Endothelial cell of coronary artery (primary cell): ENCODE data around the gene ESYT3. TPM values are rescaled to one million over a fixed set of nuclear protein-coding genes. Genes with fewer than 3 reads are reported as not detected.

Source experiments
- total RNA-seq: library from RNA; depleted of rRNA; stranded (reverse); fragments of >200 nt; gene quantifications from 2 replicates; pipeline ENCODE4 v1.2.3, GENCODE V29; 2014

Gene ESYT3, protein sequence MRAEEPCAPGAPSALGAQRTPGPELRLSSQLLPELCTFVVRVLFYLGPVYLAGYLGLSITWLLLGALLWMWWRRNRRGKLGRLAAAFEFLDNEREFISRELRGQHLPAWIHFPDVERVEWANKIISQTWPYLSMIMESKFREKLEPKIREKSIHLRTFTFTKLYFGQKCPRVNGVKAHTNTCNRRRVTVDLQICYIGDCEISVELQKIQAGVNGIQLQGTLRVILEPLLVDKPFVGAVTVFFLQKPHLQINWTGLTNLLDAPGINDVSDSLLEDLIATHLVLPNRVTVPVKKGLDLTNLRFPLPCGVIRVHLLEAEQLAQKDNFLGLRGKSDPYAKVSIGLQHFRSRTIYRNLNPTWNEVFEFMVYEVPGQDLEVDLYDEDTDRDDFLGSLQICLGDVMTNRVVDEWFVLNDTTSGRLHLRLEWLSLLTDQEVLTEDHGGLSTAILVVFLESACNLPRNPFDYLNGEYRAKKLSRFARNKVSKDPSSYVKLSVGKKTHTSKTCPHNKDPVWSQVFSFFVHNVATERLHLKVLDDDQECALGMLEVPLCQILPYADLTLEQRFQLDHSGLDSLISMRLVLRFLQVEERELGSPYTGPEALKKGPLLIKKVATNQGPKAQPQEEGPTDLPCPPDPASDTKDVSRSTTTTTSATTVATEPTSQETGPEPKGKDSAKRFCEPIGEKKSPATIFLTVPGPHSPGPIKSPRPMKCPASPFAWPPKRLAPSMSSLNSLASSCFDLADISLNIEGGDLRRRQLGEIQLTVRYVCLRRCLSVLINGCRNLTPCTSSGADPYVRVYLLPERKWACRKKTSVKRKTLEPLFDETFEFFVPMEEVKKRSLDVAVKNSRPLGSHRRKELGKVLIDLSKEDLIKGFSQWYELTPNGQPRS
- total RNA-seq, result under 0.01 and 0.09 TPM in 2 replicates

GRCh38 chr3:138434276-138434874 is at the start of gene ESYT3:
Gene ESYT3, plus strand, starts transcription at chr3:138434616. Its CDS starts 183 bp downstream, at chr3:138434799.

Other genes with a start within 250 kb of the ESYT3 start
- 38.1 and 55.7 TPM in 2 replicates for gene ARMC8, start 247.3 kb upstream of the ESYT3 start, total RNA-seq
- 0.27 TPM in 1 of 2 replicates, not detected in the other for gene NME9, start 104.8 kb upstream of the ESYT3 start, total RNA-seq
- gene MRAS, start 86.0 kb upstream of the ESYT3 start, total RNA-seq, result 7.0 and 21.6 TPM in 2 replicates
- 13.9 and 14.6 TPM in 2 replicates for gene CEP70, start 159.6 kb downstream of the ESYT3 start, total RNA-seq
- gene FAIM, start 174.2 kb downstream of the ESYT3 start, total RNA-seq, result 8.5 and 8.6 TPM in 2 replicates